Urothelium cell line (cell line): Measurements from ENCODE around the gene PDE5A.

ENCODE experiments used
- DNase-seq: peaks from one replicate; pipeline ENCODE4 v3.0.0; 2011; ENCODE audit warnings: low spot score, mixed read lengths
- FAIRE-seq: peaks from 2 replicates; lab custom pipeline; 2011; peaks lifted over from hg19 to GRCh38; lab: Jason Lieb, UNC

Gene PDE5A

DNA sequence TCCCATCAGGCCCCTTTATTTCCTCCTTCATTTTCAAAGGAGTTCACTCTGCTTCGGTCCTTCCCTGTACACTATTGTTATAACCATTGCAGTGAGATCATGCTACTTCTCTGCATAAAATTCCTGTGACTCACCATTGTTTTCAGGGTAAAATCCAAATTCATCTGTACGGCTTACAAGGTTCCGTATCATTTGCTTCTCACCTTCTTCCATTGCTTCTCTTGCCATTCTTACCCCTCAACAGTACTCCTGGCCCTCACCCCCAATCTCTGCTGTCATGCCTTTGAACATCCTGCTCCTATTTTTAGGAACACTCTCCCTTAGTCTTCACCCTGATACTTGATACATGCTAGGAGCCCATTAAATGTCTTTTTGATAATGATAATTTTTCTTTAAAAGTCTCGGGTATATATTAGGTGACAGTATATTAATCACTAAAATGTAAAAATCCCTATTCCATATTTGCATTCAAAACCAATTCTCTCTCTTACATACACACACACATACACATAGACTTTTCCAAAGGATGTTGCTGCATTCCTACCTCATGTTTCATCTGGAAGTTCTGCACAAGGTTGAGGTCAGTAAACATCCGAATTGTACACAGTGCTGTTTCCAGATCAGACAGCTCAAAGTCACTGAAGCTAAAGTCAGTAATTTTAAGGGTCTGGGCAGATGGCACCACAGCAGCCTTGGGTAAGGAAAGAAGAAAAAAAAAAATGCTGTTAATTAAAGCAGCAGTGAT, 103.4 kb downstream of the PDE5A start:
- DNase-seq (peak; percentile 54), FAIRE-seq (no peak)

DNA sequence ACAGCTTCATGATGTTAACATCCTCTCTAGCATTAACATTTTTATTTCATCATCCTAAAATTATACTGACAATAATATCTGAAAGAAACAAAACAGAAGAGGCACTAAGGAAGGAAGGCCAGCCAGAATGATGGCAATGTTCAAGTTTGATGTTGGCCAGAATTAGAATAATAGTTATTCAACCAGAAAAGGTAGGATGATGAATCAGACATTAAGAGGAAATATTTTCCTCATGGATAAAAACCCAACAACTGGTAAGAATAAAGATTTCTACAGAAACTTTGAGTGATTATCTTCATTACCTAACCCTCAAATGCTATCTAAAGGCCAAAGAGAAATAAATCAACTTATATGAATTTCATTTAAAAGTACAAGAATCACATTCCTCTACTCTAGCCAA, 105.2 kb downstream of the PDE5A start:
- DNase-seq (no peak), FAIRE-seq (no peak)

- FAIRE-seq (no peak), DNase-seq (no peak)
These were observed 107.3 kb downstream of the PDE5A start for GRCh38 chr4:119521268-119521667.

DNA sequence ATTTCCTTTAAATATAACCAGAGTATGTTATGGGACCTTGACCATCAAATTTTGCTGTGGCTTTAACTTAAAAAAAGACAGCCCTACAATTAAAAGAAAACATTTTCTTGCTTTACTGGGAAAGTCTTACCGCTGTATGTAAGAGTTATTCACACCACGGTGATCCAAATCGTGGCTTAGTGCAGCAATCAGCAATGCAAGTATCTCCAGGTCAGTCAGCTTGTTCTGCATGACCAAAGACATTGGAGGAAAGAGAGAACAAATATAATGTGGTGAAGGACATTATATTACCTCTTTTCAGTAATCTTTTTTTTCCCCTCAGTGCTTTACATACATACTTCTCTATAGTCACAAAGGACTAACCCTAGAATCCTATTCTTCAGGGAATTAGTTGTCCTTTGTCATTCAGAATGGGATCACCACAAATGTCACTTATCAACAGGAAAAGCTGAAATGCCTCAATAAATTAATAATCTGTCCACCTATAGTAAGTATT, 109.6 kb downstream of the PDE5A start:
- DNase-seq (no peak), FAIRE-seq (no peak)

DNA sequence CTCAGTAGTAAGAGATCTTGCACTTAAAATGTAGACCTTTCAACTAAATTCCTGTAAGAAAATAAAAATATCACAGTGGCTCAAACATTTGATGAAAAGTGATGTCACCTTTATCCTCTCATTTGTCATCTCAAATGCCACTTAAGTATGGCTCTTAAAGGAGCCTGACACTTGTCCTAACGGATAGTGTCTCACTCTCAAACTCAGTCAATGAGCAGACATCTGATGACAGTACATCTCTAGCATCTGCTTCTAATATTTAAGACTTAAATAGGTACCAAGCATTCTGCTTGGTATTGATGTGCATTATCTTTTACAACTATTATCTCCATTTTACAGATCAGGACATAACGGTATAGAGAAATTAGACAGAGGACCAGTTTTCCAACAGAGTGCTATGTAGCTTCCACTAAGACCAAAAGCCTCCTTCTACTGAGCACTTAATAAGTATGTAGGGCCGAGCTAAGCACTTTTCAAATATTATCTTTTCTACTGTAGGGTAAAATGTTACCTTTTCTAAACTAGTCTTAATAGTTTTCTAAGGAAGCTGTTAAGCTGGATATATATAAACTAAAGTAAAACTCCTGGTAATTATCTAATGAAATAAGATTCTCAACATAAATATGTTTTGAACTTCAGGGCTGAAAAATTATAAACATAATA, 110.2 kb downstream of the PDE5A start:
- DNase-seq = no peak
- no peak for FAIRE-seq

GRCh38 chr4:119517361-119518229, 111.0 kb downstream of the PDE5A start:
- DNase-seq (no peak), FAIRE-seq (no peak)

DNA sequence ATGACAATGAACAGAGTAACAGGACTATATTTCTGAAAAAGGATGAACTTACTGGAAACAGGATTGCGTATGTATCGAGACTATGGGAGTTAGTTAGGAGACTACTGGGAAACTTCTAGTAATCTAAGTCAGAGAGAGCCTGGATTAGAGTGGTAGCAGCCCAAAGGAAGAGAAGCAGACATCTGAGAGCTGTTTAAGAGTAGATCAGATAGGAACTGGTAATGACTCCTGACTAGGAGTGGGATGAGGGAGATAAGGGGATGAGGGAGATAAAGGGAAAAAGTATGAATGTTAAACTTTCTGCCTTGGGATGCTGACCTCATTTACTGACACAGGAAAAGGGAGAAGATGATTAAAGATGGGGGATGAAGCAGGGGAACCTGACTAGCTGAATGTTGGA, 116.2 kb downstream of the PDE5A start:
- FAIRE-seq = no peak
- DNase-seq = no peak

DNA sequence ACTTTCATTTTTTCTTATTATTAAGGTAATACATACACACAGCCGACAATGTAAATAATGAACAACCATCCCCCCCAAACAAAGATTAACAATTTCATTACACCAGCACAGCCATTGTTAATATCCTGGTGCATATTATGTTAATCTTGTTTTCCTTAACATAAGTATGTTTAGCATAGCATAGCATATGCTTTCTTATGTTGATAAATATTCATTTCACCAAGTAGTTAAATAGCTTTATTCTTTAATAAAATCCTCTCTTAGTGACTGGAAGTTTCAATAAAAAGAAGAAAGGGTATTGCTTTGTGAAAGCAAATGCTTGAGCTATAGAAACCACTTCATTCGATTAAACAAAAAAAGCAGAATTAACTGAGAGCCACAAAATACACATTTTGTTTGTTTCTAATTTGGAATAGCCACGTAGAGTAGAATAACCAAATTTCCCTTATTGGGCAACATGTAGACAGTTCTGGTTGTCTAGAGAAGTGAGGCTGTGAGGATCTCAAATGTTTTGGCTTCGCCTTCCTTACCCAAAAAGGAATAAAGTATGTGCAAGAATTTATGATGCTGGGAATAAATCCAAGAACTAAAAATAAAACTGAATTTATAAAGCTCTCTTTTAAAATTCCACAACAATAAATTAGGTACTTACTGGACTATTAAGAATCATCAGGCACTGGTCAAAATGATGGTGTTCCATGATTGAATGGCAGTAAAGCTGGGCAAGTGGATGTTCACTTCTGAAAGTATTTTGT, 118.0 kb downstream of the PDE5A start:
- no peak for FAIRE-seq
- DNase-seq = no peak

- DNase-seq (no peak), FAIRE-seq (no peak)
These were observed 120.3 kb downstream of the PDE5A start for GRCh38 chr4:119508281-119508680.

GRCh38 chr4:119506806-119507205, 121.8 kb downstream of the PDE5A start:
- FAIRE-seq = no peak
- DNase-seq = no peak

- no peak for FAIRE-seq
- DNase-seq = no peak
These were observed 124.0 kb downstream of the PDE5A start for GRCh38 chr4:119504616-119505015.

GRCh38 chr4:119501740-119502139, 126.9 kb downstream of the PDE5A start:
- no peak for DNase-seq
- no peak for FAIRE-seq

DNA sequence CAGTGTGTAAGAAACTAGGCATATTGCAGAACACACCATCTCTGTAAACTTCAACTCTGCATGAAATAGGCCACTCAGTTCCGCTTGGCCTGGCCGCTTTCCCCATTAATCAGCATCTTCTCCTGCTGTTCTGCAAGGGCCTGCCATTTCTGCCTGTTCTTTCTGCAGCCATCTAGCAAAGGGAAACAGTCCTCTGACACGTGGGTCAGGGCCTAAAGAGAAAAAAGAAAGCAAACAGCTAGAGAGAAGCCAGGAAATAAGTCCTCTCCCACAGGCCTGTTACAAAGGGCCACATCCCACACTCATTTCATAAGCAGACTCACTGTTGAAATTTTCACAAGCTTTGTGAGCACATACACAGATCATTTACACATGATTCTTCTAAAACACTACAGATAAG, 130.1 kb downstream of the PDE5A start:
- no peak for DNase-seq
- FAIRE-seq = no peak

GRCh38 chr4:119493886-119494285, 134.7 kb downstream of the PDE5A start:
- DNase-seq (no peak), FAIRE-seq (no peak)

- no peak for DNase-seq
- no peak for FAIRE-seq
These were observed 135.2 kb downstream of the PDE5A start for GRCh38 chr4:119493419-119493818.

- FAIRE-seq = no peak
- DNase-seq = no peak
These were observed 138.3 kb downstream of the PDE5A start for GRCh38 chr4:119490335-119490734.

DNA sequence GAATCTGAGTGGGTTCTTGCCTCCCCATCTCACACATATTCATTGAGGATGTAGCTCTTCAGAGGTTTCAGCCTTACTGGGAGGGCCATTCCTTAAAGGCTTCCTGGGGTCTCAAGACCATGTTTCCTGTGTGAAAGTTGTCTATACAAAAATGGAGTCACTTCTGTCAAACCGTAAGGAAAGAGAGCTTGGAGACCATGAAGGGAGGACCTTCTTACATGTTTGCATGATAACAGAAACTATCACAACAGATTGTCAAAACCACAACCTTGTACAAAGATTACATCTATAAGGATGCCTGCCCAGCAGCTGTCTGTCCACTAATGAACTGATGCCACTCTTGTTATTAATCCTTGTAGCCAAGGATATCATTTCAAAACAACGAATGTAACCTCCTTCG, 139.3 kb downstream of the PDE5A start:
- DNase-seq (no peak), FAIRE-seq (no peak)

GRCh38 chr4:119480331-119480730, 148.3 kb downstream of the PDE5A start:
- DNase-seq (no peak), FAIRE-seq (no peak)

- DNase-seq (no peak), FAIRE-seq (no peak)
These were observed 148.8 kb downstream of the PDE5A start for GRCh38 chr4:119479835-119480234.

- FAIRE-seq (no peak), DNase-seq (no peak)
These were observed 149.3 kb downstream of the PDE5A start for GRCh38 chr4:119479180-119479808.
